Thyroid gland (tissue), 4 donors: ENCODE data around the gene B3GAT1. TPM values are rescaled to one million over a fixed set of nuclear protein-coding genes. Genes with fewer than 3 reads are reported as not detected.

ENCODE experiments used
- DNase-seq, 2 donors: peaks; one replicate each; pipeline ENCODE4 v3.0.0-alpha.2; 2019
- H3K27ac ChIP-seq, 3 donors: fragments of 200-600 bp; sonication (generic); 1 replicate in 2 of 3; 2 replicates in 1 of 3; pipeline ENCODE4 v1.5.1; 2016 to 2019; ENCODE audit warnings: mild to moderate bottlenecking in 1 of 3, moderate library complexity in 1 of 3
- H3K27me3 ChIP-seq: fragments of 200-600 bp; sonication (generic); one replicate; pipeline ENCODE4 v1.5.1; 2019
- H3K36me3 ChIP-seq, 2 donors: fragments of 200-600 bp; sonication (generic); one replicate each; pipeline ENCODE4 v1.5.1; 2016 to 2019
- H3K4me1 ChIP-seq, 2 donors: fragments of 200-600 bp; sonication (generic); one replicate each; pipeline ENCODE4 v1.5.1; 2017 to 2019
- H3K4me3 ChIP-seq, 3 donors: fragments of 200-600 bp; sonication (generic); replicated peaks in 1 of 3; 1 replicate in 2 of 3; 2 replicates in 1 of 3; pipeline ENCODE4 v1.5.1; 2016; ENCODE audit warnings: mild to moderate bottlenecking in 1 of 3
- H3K9me3 ChIP-seq: fragments of 200-600 bp; sonication (generic); one replicate; pipeline ENCODE4 v1.5.1; 2017
- POLR2A ChIP-seq, 2 donors: fragments of 450-650 bp; IDR thresholded peaks; one replicate each; pipeline ENCODE4 v1.6.1; 2017; ENCODE audit warnings: antibody characterized with exemption in 2 of 2, mild to moderate bottlenecking in 2 of 2, moderate library complexity in 1 of 2
- WGBS, 2 donors: methylation state at CpG; one replicate each; pipeline ENCODE4 v1.1.5; 2017; 5-methylcytosine and 5-hydroxymethylcytosine counted together
- intact Hi-C: fragments of 100-400 bp; cut with DNase I; formaldehyde crosslinking; loops from one replicate; pipeline ENCODE4 v1.15.1; 2023
- total RNA-seq, 4 donors: library from RNA; depleted of rRNA; stranded (reverse); fragments of >200 nt; gene quantifications; one replicate each; pipeline ENCODE4 v1.2.3, GENCODE V29; 2016
- TF ChIP-seq, protein P1 (sequence below), 6 experiments: fragments of 200-600 bp in 3 of 6; fragments of 450-650 bp in 3 of 6; sonication (generic) in 3 of 6; IDR thresholded peaks; one replicate each; pipeline ENCODE4 v1.5.1; 2016 to 2019; ENCODE audit warnings: antibody characterized with exemption in 6 of 6, mild to moderate bottlenecking in 2 of 6, inconsistent platforms in 1 of 6, moderate library complexity in 1 of 6

The B3GAT1 gene
- total RNA-seq, 4 donors from 2014 or later: 4.0 to 6.7 (median 5.7) TPM

DNA sequence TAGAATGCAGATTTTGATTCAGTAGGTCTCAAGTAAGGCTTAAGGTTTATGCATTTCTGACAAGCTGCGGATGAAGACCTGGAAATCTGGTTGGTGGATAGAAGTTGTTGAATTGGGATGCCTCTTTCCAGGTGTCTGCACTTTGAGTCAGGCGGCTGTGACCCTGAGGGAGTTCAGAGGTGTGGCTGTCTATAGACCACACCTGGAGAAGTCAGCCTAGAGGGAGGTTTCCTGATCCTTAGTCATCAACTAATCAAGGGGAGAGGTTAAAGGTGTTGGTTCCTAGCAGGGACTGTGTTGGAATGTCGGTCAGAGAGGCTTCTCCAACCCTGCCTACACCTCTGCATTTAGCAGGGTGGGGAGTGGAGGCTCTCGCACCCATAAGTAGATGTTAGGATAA lies 72.3 kb downstream of the B3GAT1 start:
- Histone ChIP-seq H3K4me3 (no peak overlapping the region), H3K36me3 (no peaks in the 10 kb centered on the region), H3K4me1 (no peaks in the 10 kb centered on the region), H3K9me3 (no peaks in the 10 kb centered on the region), H3K27ac (no peak overlapping the region), H3K27me3 (no peaks in the 10 kb centered on the region)
- DNase-seq: no peak
- intact Hi-C loops: no loop called here
- WGBS, 2 donors: 80 to 83% methylated on average over 4 of the region's 4 CpGs
- TF ChIP-seq, protein P1, sequence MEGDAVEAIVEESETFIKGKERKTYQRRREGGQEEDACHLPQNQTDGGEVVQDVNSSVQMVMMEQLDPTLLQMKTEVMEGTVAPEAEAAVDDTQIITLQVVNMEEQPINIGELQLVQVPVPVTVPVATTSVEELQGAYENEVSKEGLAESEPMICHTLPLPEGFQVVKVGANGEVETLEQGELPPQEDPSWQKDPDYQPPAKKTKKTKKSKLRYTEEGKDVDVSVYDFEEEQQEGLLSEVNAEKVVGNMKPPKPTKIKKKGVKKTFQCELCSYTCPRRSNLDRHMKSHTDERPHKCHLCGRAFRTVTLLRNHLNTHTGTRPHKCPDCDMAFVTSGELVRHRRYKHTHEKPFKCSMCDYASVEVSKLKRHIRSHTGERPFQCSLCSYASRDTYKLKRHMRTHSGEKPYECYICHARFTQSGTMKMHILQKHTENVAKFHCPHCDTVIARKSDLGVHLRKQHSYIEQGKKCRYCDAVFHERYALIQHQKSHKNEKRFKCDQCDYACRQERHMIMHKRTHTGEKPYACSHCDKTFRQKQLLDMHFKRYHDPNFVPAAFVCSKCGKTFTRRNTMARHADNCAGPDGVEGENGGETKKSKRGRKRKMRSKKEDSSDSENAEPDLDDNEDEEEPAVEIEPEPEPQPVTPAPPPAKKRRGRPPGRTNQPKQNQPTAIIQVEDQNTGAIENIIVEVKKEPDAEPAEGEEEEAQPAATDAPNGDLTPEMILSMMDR (IDR thresholded peaks at IDR 0.05): no peak
- TF ChIP-seq POLR2A (IDR thresholded peaks at IDR 0.05): no peak

DNA sequence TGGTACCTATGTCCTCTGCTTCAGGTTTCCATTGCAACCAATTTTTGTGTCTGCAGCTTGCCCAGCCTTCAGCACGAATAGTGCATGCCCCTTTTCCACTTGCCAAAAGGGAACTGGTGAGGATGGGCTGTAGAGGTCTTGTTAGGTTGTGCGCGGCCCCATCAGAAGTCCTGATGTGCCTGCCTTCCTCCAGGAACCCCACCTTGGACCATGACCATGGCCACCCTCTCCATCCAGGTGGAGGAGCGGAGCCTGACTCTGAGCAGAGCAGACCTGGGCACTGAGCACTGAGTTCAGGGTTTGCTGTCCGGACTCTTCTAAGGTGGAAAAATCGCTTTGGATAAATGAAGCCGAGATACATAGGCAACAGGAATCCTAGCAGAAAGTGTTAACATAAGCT lies 73.4 kb downstream of the B3GAT1 start:
- no peaks in the 10 kb centered on the region for H3K36me3 ChIP-seq
- intact Hi-C loops: no loop called here
- 93 to 97% methylated on average over 7 of the region's 7 CpGs for WGBS, 2 donors
- H3K9me3 ChIP-seq: no peaks in the 10 kb centered on the region
- H3K4me3 ChIP-seq: no peak overlapping the region
- TF ChIP-seq POLR2A (IDR thresholded peaks at IDR 0.05): no peak
- TF ChIP-seq, protein P1 (IDR thresholded peaks at IDR 0.05): no peak
- H3K27me3 ChIP-seq: no peaks in the 10 kb centered on the region
- DNase-seq: no peak
- H3K27ac ChIP-seq: no peak overlapping the region
- H3K4me1 ChIP-seq: no peaks in the 10 kb centered on the region

DNA sequence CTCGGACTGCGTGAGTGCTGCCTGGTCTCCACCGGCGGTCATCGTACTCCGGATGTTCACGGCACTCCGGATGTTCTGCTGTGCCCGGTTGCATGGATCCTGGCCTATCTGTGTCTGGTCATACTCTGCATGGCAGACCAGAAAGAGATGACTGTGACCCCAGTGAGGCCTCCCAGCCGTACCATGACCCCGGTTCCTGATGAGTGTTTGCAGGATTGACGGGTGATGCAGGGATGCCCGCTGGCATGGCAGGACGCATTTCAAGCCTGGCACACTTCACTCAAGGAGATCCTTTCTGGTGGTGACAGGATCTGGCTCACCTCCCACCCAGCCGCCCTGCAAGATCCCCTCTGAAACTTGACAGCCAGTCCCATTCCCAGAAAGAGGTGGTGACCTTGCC lies 74.0 kb downstream of the B3GAT1 start:
- whole genome bisulfite sequencing, 2 donors: 93 to 97% methylated on average over 14 to 15 of the region's 15 CpGs
- H3K9me3 ChIP-seq: no peaks in the 10 kb centered on the region
- no peak for TF ChIP-seq POLR2A (IDR thresholded peaks at IDR 0.05)
- intact Hi-C loops: no loop called here
- H3K27me3 ChIP-seq: no peaks in the 10 kb centered on the region
- no peak overlapping the region for H3K27ac ChIP-seq
- no peak overlapping the region for H3K4me3 ChIP-seq
- no peaks in the 10 kb centered on the region for H3K4me1 ChIP-seq
- H3K36me3 ChIP-seq: no peaks in the 10 kb centered on the region
- DNase-seq: no peak

DNA sequence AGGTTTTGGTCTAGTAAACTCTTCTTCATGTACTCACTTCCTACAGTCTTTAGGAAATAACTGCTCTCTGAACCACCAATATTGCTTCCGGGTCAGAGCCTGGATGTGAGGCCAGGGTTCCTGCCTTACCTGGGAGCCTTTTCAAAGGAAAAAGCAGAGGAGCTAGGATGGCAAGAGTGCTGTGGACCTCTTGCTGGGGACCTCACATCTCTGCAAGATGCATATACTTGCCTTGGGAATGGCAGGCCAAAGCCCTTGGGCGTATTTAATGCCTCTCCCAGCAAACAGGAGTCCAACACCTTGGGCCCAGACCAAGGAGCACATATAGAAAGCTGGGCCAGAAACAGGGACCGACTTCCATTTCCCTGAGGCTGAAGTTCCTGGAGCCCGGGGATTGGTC lies 75.0 kb downstream of the B3GAT1 start:
- H3K4me1 ChIP-seq: peaks cover 0 to 5% of the 10 kb centered on the region in 2 donors
- TF ChIP-seq, protein P1 (IDR thresholded peaks at IDR 0.05): no peak
- no peak for TF ChIP-seq POLR2A (IDR thresholded peaks at IDR 0.05)
- intact Hi-C loops: no loop called here
- no peaks in the 10 kb centered on the region for H3K36me3 ChIP-seq
- DNase-seq: no peak
- no peak overlapping the region for H3K4me3 ChIP-seq
- no peaks in the 10 kb centered on the region for H3K9me3 ChIP-seq
- no peaks in the 10 kb centered on the region for H3K27me3 ChIP-seq
- WGBS, 2 donors: 100% methylated on average over 4 of the region's 4 CpGs
- H3K27ac ChIP-seq: no peak overlapping the region

DNA sequence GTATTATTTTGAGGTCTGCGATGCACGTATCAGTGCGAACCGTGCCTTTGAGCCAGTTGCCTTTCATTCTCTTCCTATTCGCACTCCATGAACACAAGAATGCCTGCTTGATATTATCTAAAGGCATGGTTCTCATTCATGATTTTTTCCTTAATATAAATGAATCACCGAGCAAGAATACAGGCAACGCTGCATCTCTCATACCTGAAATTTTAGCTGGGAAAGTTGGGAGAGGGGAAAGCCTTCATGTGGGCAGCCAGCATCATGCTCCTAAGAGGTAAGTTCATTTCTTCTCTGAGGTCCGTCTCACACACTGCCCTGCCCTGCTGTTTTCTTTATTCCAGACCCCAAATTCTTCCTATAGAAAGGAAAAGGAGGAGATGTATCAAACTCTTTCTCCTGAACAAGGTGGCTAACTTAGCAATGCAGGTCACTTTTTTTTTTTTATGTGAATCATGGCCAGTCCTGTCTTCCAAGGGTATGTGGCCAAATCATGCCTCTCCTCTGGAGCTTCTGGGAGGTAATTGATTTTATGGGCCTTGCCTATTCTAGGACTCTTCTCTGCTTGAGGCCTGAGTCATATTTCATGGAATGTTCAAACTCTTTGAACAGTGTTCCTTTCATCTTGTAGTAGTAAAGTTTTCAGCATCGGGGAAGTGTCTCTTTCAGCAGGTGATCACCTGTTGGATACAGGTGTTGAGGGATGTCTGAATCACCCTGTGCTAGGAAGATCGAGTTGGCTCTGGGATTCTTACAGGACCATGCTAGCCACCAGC lies 77.1 kb downstream of the B3GAT1 start:
- Histone ChIP-seq H3K36me3 (no peaks in the 10 kb centered on the region), H3K4me3 (no peak overlapping the region), H3K9me3 (no peaks in the 10 kb centered on the region), H3K27ac (no peak overlapping the region), H3K27me3 (no peaks in the 10 kb centered on the region), H3K4me1 (peaks cover 6 to 16% of the 10 kb centered on the region in 2 donors)
- DNase-seq: no peak
- WGBS, 2 donors: 91 to 93% methylated on average over 10 of the region's 10 CpGs
- intact Hi-C loops: loop anchor here (5.0 kb wide), 1 partner anchor 83 kb away; the partner anchor contains the start of genes ACAD8 and THYN1
- TF ChIP-seq POLR2A (IDR thresholded peaks at IDR 0.05): no peak

DNA sequence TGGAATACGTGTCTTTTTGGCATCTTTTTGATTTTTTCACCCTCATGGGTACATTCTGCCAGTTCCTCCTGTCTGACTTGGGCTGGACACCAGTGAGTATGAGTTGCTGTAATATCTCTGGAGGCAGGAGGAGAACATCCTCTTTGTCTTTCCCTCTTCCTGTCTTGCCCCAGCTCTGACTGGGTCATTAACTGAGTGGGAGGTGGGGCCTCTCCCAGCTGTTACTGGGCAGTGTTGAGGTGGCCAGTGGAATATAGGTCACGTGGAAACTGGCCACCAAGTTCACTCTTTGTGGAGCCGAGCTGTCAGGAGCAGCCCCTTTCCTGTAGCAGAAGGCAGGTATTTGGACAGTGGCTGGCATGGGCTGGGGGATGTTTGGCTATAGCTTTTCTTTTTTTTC lies 78.1 kb downstream of the B3GAT1 start:
- peaks cover 6 to 16% of the 10 kb centered on the region in 2 donors for H3K4me1 ChIP-seq
- no peaks in the 10 kb centered on the region for H3K36me3 ChIP-seq
- 81 to 83% methylated on average over 3 of the region's 3 CpGs for WGBS, 2 donors
- H3K27ac ChIP-seq: no peak overlapping the region
- TF ChIP-seq POLR2A (IDR thresholded peaks at IDR 0.05): no peak
- TF ChIP-seq, protein P1 (IDR thresholded peaks at IDR 0.05): no peak
- no peaks in the 10 kb centered on the region for H3K9me3 ChIP-seq
- DNase-seq: no peak
- intact Hi-C loops: loop anchor here (5.0 kb wide), 1 partner anchor 82 kb away; the partner anchor contains the start of genes ACAD8 and THYN1
- H3K4me3 ChIP-seq: no peak overlapping the region
- H3K27me3 ChIP-seq: no peaks in the 10 kb centered on the region
